GM12878 (cell line): ENCODE data around the gene THNSL1.

ENCODE experiments used
- ATF2 ChIP-seq: IDR thresholded peaks from 2 replicates; pipeline ENCODE4 v1.6.1; 2012; ENCODE audit warnings: low read length, inconsistent platforms
- CTCF ChIP-seq, 3 experiments: IDR thresholded peaks in 2 of 3; conservative IDR thresholded peaks in 1 of 3; 2 replicates each; pipeline ENCODE4 v1.5.1; 2011; ENCODE audit warnings: low read depth in 3 of 3, low read length in 3 of 3, mild to moderate bottlenecking in 3 of 3, control low read depth in 2 of 3, moderate library complexity in 2 of 3, inconsistent platforms in 1 of 3, mixed read lengths in 1 of 3; ENCODE audit not compliant: control insufficient read depth in 2 of 3, insufficient read depth in 1 of 3; ENCODE audit errors: extremely low read depth in 1 of 3
- MLLT1 ChIP-seq: fragments of 450-650 bp; IDR thresholded peaks from 2 replicates; pipeline ENCODE4 v1.6.1; 2016; ENCODE audit warnings: mild to moderate bottlenecking
- NKRF ChIP-seq: fragments of 450-650 bp; conservative IDR thresholded peaks from 2 replicates; pipeline ENCODE4 v1.6.1; 2017; ENCODE audit warnings: mild to moderate bottlenecking, moderate library complexity
- RAD21 ChIP-seq: IDR thresholded peaks from 2 replicates; pipeline ENCODE4 v1.6.1; 2011; ENCODE audit warnings: mild to moderate bottlenecking, low read depth, low read length, moderate library complexity; ENCODE audit not compliant: insufficient read depth
- ZBED1 ChIP-seq: IDR thresholded peaks from 2 replicates; pipeline ENCODE4 v1.6.1; 2016; ENCODE audit warnings: borderline replicate concordance

GRCh38 chr10:25039531-25039930, 23.1 kb downstream of the THNSL1 start:
- no peak for TF ChIP-seq ATF2
- no peak for TF ChIP-seq CTCF (IDR thresholded peaks at IDR 0.05 in 2 of 3, conservative IDR thresholded peaks at IDR 0.05 in 1 of 3; ENCODE audit: control insufficient read depth in 2 of 3, extremely low read depth in 1 of 3, insufficient read depth in 1 of 3, low read depth in 3 of 3, low read length in 3 of 3)
- no peak for TF ChIP-seq RAD21
- TF ChIP-seq NKRF, result no peak
- no peak for TF ChIP-seq ZBED1
- no peak for TF ChIP-seq MLLT1
